Measurements from ENCODE around the gene PDGFD. TPM values are rescaled to one million over a fixed set of nuclear protein-coding genes. Genes with fewer than 3 reads are reported as not detected.

The PDGFD gene
- total RNA-seq, 1 donor from 2014 or later: 0.45 TPM

GRCh38 chr11:103942646-103943045 is 221.3 kb downstream of the PDGFD start:
- H3K27me3 Mint-ChIP-seq (ENCODE audit: low read depth): no peaks in the 10 kb centered on the region
- DNase-seq (ENCODE audit: low spot score): no peak
- TF ChIP-seq CTCF (IDR thresholded peaks at IDR 0.05): no peak
- H3K27ac Mint-ChIP-seq (ENCODE audit: unreplicated experiment): no peak overlapping the region
- H3K36me3 Mint-ChIP-seq (ENCODE audit: low read depth): no peaks in the 10 kb centered on the region
- no peak overlapping the region for H3K4me3 Mint-ChIP-seq (ENCODE audit: unreplicated experiment)
- H3K4me1 Mint-ChIP-seq (ENCODE audit: low read depth): peaks cover 18% of the 10 kb centered on the region
- peaks cover 3% of the 10 kb centered on the region for H3K9me3 Mint-ChIP-seq (ENCODE audit: low read depth)

- no peak for DNase-seq (ENCODE audit: low spot score)
- H3K4me1 Mint-ChIP-seq (ENCODE audit: low read depth): peaks cover 5% of the 10 kb centered on the region
- peaks cover 3% of the 10 kb centered on the region for H3K9me3 Mint-ChIP-seq (ENCODE audit: low read depth)
- H3K27ac Mint-ChIP-seq (ENCODE audit: unreplicated experiment): no peak overlapping the region
- no peak overlapping the region for H3K4me3 Mint-ChIP-seq (ENCODE audit: unreplicated experiment)
- H3K27me3 Mint-ChIP-seq (ENCODE audit: low read depth): no peaks in the 10 kb centered on the region
- H3K36me3 Mint-ChIP-seq (ENCODE audit: low read depth): no peaks in the 10 kb centered on the region
- TF ChIP-seq CTCF (IDR thresholded peaks at IDR 0.05): no peak
Measured at GRCh38 chr11:103940551-103940950, 223.4 kb downstream of the PDGFD start.

GRCh38 chr11:103939694-103940093 is 224.3 kb downstream of the PDGFD start:
- no peak overlapping the region for H3K4me3 Mint-ChIP-seq (ENCODE audit: unreplicated experiment)
- DNase-seq (ENCODE audit: low spot score): no peak
- no peak for TF ChIP-seq CTCF (IDR thresholded peaks at IDR 0.05)
- H3K36me3 Mint-ChIP-seq (ENCODE audit: low read depth): no peaks in the 10 kb centered on the region
- peaks cover 5% of the 10 kb centered on the region for H3K4me1 Mint-ChIP-seq (ENCODE audit: low read depth)
- no peak overlapping the region for H3K27ac Mint-ChIP-seq (ENCODE audit: unreplicated experiment)
- H3K27me3 Mint-ChIP-seq (ENCODE audit: low read depth): no peaks in the 10 kb centered on the region
- H3K9me3 Mint-ChIP-seq (ENCODE audit: low read depth): peaks cover 3% of the 10 kb centered on the region

GRCh38 chr11:103936059-103936458 is 227.9 kb downstream of the PDGFD start:
- no peaks in the 10 kb centered on the region for H3K27me3 Mint-ChIP-seq (ENCODE audit: low read depth)
- H3K27ac Mint-ChIP-seq (ENCODE audit: unreplicated experiment): no peak overlapping the region
- H3K4me3 Mint-ChIP-seq (ENCODE audit: unreplicated experiment): no peak overlapping the region
- TF ChIP-seq CTCF (IDR thresholded peaks at IDR 0.05): no peak
- H3K36me3 Mint-ChIP-seq (ENCODE audit: low read depth): no peaks in the 10 kb centered on the region
- H3K4me1 Mint-ChIP-seq (ENCODE audit: low read depth): peaks cover 8% of the 10 kb centered on the region
- H3K9me3 Mint-ChIP-seq (ENCODE audit: low read depth): no peaks in the 10 kb centered on the region
- DNase-seq (ENCODE audit: low spot score): no peak

GRCh38 chr11:103935219-103935618 is 228.7 kb downstream of the PDGFD start:
- Mint-ChIP-seq H3K27me3 (ENCODE audit: low read depth) (no peaks in the 10 kb centered on the region), H3K4me1 (ENCODE audit: low read depth) (peaks cover 4% of the 10 kb centered on the region), H3K36me3 (ENCODE audit: low read depth) (no peaks in the 10 kb centered on the region), H3K27ac (ENCODE audit: unreplicated experiment) (no peak overlapping the region), H3K4me3 (ENCODE audit: unreplicated experiment) (no peak overlapping the region), H3K9me3 (ENCODE audit: low read depth) (no peaks in the 10 kb centered on the region)
- no peak for DNase-seq (ENCODE audit: low spot score)
- no peak for TF ChIP-seq CTCF (IDR thresholded peaks at IDR 0.05)
